Activated naive CD8-positive, alpha-beta T cell treated with anti-CD3 and anti-CD28 coated beads, Interleukin-2, amount 50 U/mL, for 24 hours (primary cell): ENCODE results near the gene CHRDL2.

Experiments used
- ATAC-seq: fragments of 150-1000 bp; cut with Tn5 transposase; one replicate; pipeline ENCODE4 v1.10.0; 2021
- DNase-seq: peaks from one replicate; pipeline ENCODE4 v3.0.0; 2021
- H3K27ac Mint-ChIP-seq: one replicate; pipeline ENCODE4 v1.8.0; 2021; ENCODE audit warnings: mild to moderate bottlenecking, mixed read lengths
- H3K27me3 Mint-ChIP-seq: one replicate; pipeline ENCODE4 v1.8.0; 2021; ENCODE audit warnings: mixed read lengths
- H3K36me3 Mint-ChIP-seq: one replicate; pipeline ENCODE4 v1.8.0; 2021; ENCODE audit warnings: low read depth, mixed read lengths
- H3K4me1 Mint-ChIP-seq: one replicate; pipeline ENCODE4 v1.8.0; 2021; ENCODE audit warnings: mixed read lengths
- H3K4me3 Mint-ChIP-seq: one replicate; pipeline ENCODE4 v1.8.0; 2021; ENCODE audit warnings: mild to moderate bottlenecking, moderate library complexity, mixed read lengths
- H3K9me3 Mint-ChIP-seq: one replicate; pipeline ENCODE4 v1.8.0; 2021; ENCODE audit warnings: mixed read lengths

CHRDL2 gene

GRCh38 chr11:74691755-74692154, 39.5 kb downstream of the CHRDL2 start:
- Mint-ChIP-seq H3K27ac (no peak overlapping the region), H3K4me3 (no peak overlapping the region), H3K9me3 (no peaks in the 10 kb centered on the region), H3K36me3 (no peaks in the 10 kb centered on the region), H3K27me3 (no peaks in the 10 kb centered on the region), H3K4me1 (no peaks in the 10 kb centered on the region)
- no peak for DNase-seq
- no peak for ATAC-seq

DNA sequence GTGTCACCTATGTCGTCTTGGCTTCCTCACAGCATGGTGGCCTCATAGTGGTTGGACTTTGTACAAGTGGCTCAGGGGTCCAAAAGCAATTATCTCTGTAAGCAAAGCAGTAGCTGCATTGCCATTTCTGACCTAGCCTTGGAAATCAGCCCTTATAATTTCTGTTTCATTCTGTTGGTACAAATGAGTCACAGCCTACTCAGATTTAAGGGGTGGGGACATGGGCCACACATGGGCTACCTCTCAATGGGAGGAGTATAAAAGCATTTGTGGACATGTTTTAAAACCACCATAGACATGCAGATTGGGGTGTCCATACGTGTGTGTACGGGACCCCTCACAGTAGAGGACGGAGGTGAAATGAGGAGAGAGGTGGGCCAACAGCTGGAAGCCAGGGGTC, 41.6 kb downstream of the CHRDL2 start:
- H3K27ac Mint-ChIP-seq: no peak overlapping the region
- DNase-seq (no peak), ATAC-seq (no peak)
- H3K36me3 Mint-ChIP-seq: no peaks in the 10 kb centered on the region
- H3K4me3 Mint-ChIP-seq: no peak overlapping the region
- H3K9me3 Mint-ChIP-seq: no peaks in the 10 kb centered on the region
- H3K4me1 Mint-ChIP-seq: no peaks in the 10 kb centered on the region
- H3K27me3 Mint-ChIP-seq: peaks cover 4% of the 10 kb centered on the region

- Mint-ChIP-seq H3K4me3 (no peak overlapping the region), H3K27ac (no peak overlapping the region), H3K9me3 (no peaks in the 10 kb centered on the region), H3K27me3 (peaks cover 19% of the 10 kb centered on the region), H3K36me3 (no peaks in the 10 kb centered on the region), H3K4me1 (no peaks in the 10 kb centered on the region)
- DNase-seq (no peak), ATAC-seq (no peak)
These were observed 43.8 kb downstream of the CHRDL2 start for GRCh38 chr11:74687237-74688023.

DNA sequence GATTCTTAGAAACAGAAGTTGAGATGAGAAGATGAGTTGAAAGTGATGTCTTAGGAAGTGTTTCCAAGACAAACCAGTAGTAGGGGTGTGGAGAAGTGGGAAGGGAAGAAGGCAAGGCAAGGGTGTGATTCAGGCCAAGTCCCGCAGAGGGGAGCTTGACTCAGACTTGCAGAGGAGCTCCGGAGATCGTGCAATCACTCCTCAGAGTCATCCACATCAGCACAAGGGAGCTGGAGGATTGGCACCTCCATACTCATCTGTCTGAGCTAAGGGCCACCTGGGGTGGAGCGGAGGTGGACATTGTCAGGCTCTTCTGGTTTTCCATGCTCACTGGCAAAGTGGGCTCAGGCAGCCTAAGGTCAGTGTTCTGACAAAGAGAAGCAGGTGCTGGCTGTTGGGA, 44.4 kb downstream of the CHRDL2 start:
- no peak for DNase-seq
- no peak overlapping the region for H3K4me3 Mint-ChIP-seq
- no peaks in the 10 kb centered on the region for H3K4me1 Mint-ChIP-seq
- no peak for ATAC-seq
- no peaks in the 10 kb centered on the region for H3K9me3 Mint-ChIP-seq
- H3K27me3 Mint-ChIP-seq: peaks cover 22% of the 10 kb centered on the region
- no peaks in the 10 kb centered on the region for H3K36me3 Mint-ChIP-seq
- no peak overlapping the region for H3K27ac Mint-ChIP-seq

DNA sequence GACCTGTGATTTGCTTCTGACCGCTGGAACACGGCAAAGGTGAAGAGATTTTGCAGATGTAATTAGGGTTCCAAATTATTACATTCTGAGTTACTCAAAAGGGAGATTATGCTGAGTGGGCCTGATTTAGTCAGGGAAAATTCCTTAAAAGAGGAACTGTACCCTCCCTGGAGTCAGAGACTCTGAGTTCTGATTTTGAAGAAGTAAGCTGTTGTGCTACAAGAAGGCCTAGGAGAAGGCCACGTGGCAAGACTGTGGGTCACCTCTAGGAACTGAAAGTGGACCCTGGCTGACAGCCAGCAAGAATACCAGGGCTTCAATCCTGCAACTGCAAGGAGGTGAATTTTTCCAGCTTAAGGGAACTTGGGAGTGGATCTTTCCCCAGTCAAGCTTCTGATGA, 45.3 kb downstream of the CHRDL2 start:
- Mint-ChIP-seq H3K36me3 (no peaks in the 10 kb centered on the region), H3K27ac (no peak overlapping the region), H3K4me3 (no peak overlapping the region), H3K27me3 (peaks cover 26% of the 10 kb centered on the region), H3K4me1 (no peaks in the 10 kb centered on the region), H3K9me3 (no peaks in the 10 kb centered on the region)
- DNase-seq (no peak), ATAC-seq (no peak)

DNA sequence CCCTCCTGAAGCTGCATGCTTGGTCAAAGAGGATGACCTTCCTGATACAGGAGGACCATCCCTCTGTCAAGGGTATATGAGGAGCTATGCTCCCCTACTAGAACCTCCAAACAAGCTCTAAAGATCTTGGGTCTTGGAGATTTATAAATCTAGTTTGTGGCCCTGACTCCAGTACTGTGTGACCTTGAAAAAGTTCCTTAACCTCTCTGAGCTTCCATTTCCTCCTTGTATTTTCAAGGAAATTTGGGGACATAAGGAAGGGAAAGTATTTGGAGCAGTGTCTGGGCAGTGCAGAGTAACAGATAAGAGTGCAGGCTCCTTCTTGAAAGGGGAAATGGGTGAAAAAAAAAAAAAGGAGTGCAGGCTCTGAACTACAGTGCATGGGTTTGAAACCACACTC, 45.9 kb downstream of the CHRDL2 start:
- DNase-seq: no peak
- Mint-ChIP-seq H3K27me3 (peaks cover 26% of the 10 kb centered on the region), H3K36me3 (no peaks in the 10 kb centered on the region), H3K9me3 (no peaks in the 10 kb centered on the region), H3K4me1 (no peaks in the 10 kb centered on the region), H3K4me3 (no peak overlapping the region), H3K27ac (no peak overlapping the region)
- no peak for ATAC-seq

DNA sequence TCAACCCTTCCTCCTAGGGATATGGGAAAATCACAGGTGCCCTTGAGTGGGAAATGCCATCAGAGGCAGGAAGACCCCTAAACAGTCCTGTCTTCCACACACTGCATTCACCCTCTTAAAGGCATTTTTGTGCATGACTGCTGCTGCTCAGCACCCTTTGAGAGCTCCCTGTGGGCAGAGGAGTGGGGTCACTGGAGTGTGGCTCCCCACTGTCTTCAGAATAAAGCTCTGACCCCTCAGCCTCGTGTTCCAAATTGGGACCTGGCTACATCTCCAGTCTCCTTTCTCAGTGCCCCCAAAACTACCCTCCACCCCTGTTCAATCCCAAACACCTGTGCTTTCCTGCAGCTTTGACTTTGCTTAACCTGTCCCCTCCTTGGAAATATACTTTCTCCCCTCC, 46.6 kb downstream of the CHRDL2 start:
- Mint-ChIP-seq H3K4me3 (no peak overlapping the region), H3K27me3 (peaks cover 29% of the 10 kb centered on the region), H3K27ac (no peak overlapping the region), H3K36me3 (no peaks in the 10 kb centered on the region), H3K9me3 (no peaks in the 10 kb centered on the region), H3K4me1 (no peaks in the 10 kb centered on the region)
- DNase-seq (no peak), ATAC-seq (no peak)

DNA sequence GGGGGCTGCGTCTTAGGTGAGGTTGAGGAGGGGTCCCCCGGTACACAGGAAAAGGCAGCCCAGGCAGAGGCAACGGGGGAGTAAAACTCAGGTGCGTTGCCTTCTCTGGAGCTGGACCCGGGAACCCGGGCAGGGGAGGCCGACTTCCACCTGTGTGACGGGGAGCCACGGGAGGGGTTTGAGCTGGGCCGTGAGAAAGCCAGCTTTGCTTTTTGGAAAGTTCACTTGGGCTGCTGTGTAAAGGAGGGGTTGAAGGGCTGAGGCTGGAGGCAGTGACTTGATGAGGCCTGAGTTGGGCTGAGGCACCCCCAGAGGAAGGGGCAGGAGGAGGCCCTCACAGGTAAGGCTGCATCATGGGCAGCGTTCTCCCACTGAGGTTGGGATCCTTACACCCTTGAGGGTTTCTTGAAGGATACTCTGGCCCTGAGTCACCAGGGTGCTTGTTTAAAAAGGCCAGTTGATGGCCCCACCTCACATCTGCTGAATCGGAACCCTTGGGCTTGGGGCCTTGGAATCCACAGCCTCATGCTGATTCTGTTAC, 47.2 kb downstream of the CHRDL2 start:
- peaks cover 29% of the 10 kb centered on the region for H3K27me3 Mint-ChIP-seq
- DNase-seq (no peak), ATAC-seq (no peak)
- no peak overlapping the region for H3K27ac Mint-ChIP-seq
- no peaks in the 10 kb centered on the region for H3K9me3 Mint-ChIP-seq
- no peaks in the 10 kb centered on the region for H3K36me3 Mint-ChIP-seq
- no peaks in the 10 kb centered on the region for H3K4me1 Mint-ChIP-seq
- no peak overlapping the region for H3K4me3 Mint-ChIP-seq

GRCh38 chr11:74683279-74683871, 47.9 kb downstream of the CHRDL2 start:
- Mint-ChIP-seq H3K4me3 (no peak overlapping the region), H3K27me3 (peaks cover 29% of the 10 kb centered on the region)
- no peak for ATAC-seq

DNA sequence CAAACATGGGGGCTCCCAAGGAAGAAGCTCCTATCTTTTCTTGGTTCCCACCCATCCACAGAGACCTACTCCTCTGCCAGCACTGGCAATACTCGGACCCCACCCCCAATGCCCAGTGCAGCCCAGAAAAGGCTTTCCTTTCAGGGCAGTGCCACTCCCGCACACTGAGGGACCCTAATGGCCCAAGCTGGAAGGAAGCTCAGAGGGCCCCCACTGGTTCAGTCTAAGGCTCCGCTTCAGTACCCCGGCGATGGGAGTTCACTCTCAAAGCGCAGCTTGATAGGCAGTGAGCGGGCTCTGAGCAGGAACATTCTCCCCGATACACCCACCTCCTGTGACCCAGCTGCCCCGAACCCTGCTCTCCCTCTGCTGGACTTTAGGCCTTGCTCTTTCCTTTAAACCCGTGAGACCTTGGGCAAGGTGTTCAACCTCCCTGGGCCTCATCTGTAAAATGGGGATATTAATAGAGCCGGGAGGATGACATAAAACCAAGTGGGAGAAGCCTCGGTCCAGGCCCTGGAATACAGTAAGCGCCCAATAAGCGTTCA, 48.4 kb downstream of the CHRDL2 start:
- no peak for ATAC-seq
- Mint-ChIP-seq H3K27me3 (peaks cover 29% of the 10 kb centered on the region), H3K27ac (no peak overlapping the region), H3K9me3 (no peaks in the 10 kb centered on the region), H3K36me3 (no peaks in the 10 kb centered on the region), H3K4me3 (no peak overlapping the region), H3K4me1 (no peaks in the 10 kb centered on the region)
- DNase-seq: no peak

More at GRCh38 chr11:74683279-74683871, 47.9 kb downstream of the CHRDL2 start:
- H3K4me1 Mint-ChIP-seq: no peaks in the 10 kb centered on the region
- no peaks in the 10 kb centered on the region for H3K36me3 Mint-ChIP-seq
- peak; percentile 16 for DNase-seq
- H3K9me3 Mint-ChIP-seq: no peaks in the 10 kb centered on the region
- no peak overlapping the region for H3K27ac Mint-ChIP-seq

DNA sequence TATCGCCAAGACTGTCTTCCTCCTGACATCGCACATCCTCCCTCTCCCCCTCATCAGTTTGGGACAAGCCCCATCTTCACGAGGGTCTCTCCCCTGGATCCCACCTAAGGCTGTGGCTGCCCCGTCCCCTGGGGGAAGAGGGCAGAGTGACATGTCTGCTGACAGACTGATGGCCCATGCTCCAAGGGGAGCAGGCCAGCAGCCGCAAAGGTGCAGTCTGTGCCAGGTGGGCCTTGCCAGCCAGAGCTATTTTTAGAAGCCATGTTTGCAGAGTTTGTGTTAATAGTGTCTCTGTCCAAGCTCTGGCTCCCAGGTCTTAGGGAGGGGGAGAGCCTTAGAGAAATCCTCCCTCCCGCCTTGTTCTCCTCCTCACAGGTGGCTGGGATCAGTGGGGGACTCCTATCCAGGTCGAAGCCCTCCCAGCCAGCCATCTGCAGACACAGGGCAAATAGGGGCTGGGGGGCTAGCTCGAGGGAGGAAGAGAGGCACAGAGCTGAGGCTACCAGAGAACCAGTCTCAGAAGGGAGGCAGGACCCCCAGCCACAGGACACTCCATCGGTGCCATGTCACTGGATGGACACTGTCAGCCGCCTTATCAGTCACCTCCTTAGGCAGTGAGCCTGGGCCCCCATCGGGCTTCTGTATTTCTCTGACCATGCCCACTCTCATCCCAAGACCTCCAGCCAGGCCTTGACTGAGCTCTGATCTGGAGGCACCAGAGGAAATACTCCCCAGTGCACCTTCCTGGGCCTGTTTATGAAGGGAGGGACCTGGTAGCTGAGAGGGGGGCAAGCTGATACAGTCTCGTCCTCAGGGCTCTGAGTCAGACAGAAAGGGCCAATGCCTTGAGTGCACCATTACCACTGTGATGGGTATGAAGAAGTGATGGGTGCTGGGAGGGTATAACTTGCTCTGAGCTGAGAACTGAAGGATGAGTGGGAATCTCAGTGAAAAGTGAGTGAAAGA, 49.3 kb downstream of the CHRDL2 start:
- ATAC-seq (no peak), DNase-seq (no peak)
- Mint-ChIP-seq H3K9me3 (no peaks in the 10 kb centered on the region), H3K4me1 (no peaks in the 10 kb centered on the region), H3K27ac (no peak overlapping the region), H3K36me3 (no peaks in the 10 kb centered on the region), H3K27me3 (peaks cover 29% of the 10 kb centered on the region), H3K4me3 (no peak overlapping the region)

DNA sequence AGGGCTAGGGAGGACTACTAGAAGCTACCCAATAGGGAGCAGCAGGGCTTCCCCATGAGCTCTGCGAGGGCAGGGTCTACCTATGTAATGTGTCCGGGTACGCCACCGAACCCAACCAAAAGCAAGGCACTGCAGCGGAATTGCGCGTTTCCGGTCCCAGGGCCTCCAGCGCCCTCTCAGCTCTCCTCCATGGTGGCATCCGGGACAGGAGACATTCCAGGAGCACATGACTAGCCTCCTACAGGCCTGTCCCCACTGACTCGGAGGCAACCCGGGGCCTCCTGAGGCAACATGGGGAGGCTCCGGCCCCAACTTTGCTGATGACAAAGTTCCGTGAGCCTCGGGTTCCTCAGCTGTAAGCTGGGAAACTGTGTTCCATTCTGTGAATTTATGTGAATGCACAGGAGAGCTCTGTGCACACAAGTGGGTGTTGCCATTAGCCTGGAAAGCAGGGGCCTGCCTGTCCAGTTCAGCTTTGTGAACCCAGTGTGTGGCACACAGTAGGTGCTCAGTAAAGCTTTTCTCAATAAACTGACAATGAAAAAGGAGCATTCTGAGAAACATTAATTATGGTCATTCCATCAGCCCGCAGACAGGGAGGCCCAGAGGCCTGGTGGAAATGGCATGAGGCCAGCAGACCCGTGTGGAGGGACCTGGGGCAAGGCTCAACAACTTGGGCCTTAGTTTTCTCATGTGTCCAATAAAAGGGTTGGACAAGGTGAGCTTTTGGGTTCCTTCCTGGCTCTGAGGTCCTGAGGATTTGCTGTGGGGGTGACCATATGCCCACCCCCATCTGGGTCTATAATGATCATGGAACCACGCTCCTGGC, 50.3 kb downstream of the CHRDL2 start:
- H3K27ac Mint-ChIP-seq: no peak overlapping the region
- H3K27me3 Mint-ChIP-seq: peaks cover 29% of the 10 kb centered on the region
- ATAC-seq (no peak), DNase-seq (no peak)
- no peak overlapping the region for H3K4me3 Mint-ChIP-seq
- H3K9me3 Mint-ChIP-seq: no peaks in the 10 kb centered on the region
- H3K36me3 Mint-ChIP-seq: no peaks in the 10 kb centered on the region
- H3K4me1 Mint-ChIP-seq: no peaks in the 10 kb centered on the region

- no peak for ATAC-seq
- Mint-ChIP-seq H3K36me3 (no peaks in the 10 kb centered on the region), H3K27ac (no peak overlapping the region), H3K27me3 (peaks cover 29% of the 10 kb centered on the region), H3K4me3 (no peak overlapping the region), H3K9me3 (no peaks in the 10 kb centered on the region), H3K4me1 (no peaks in the 10 kb centered on the region)
- no peak for DNase-seq
These were observed 51.1 kb downstream of the CHRDL2 start for GRCh38 chr11:74680035-74680671.
